ENCODE measurements around the gene SPEF1.
"Not testable (repeated sequence)": the region's sequence is repeated elsewhere in the genome, so short reads cannot be mapped to it uniquely, and the experiment has no call there.

SPEF1 gene

GRCh38 chr20:3781153-3781910, at the start of gene SPEF1:
Gene SPEF1, minus strand, starts transcription at chr20:3781448. Its CDS starts 161 bp downstream, at chr20:3781287.
- DNase-seq: peak; percentile 85 to 93

- DNase-seq: not testable (repeated sequence)
Observed at GRCh38 chr20:3829891-3830290, 48.6 kb upstream of the SPEF1 start.

- no peak for DNase-seq
Observed at GRCh38 chr20:3828798-3829197, 47.5 kb upstream of the SPEF1 start.

- no peak for DNase-seq
Observed at GRCh38 chr20:3826420-3826819, 45.2 kb upstream of the SPEF1 start.

GRCh38 chr20:3825526-3825925, 44.3 kb upstream of the SPEF1 start:
- DNase-seq: no peak

GRCh38 chr20:3823881-3824280, 42.6 kb upstream of the SPEF1 start:
- DNase-seq: no peak

- no peak for DNase-seq
Observed at GRCh38 chr20:3821996-3822395, 40.7 kb upstream of the SPEF1 start.

GRCh38 chr20:3820901-3821727, 39.9 kb upstream of the SPEF1 start:
- DNase-seq: no peak

GRCh38 chr20:3820048-3820900, 39.0 kb upstream of the SPEF1 start, which contains the start of gene AP5S1:
Gene AP5S1, plus strand, starts transcription at chr20:3820547. Its CDS starts 1,571 bp downstream, at chr20:3822118.
- peak; percentile 93 to 96 for DNase-seq

- DNase-seq: no peak
Observed at GRCh38 chr20:3819411-3820047, 38.3 kb upstream of the SPEF1 start.

GRCh38 chr20:3818155-3819151, 37.2 kb upstream of the SPEF1 start:
- DNase-seq: peak; percentile 23 to 65

GRCh38 chr20:3815703-3816315, 34.6 kb upstream of the SPEF1 start:
- no peak for DNase-seq

GRCh38 chr20:3814928-3815495, 33.8 kb upstream of the SPEF1 start:
- DNase-seq: no peak

- DNase-seq: no peak
Observed at GRCh38 chr20:3813848-3814581, 32.8 kb upstream of the SPEF1 start.

GRCh38 chr20:3812975-3813847, 32.0 kb upstream of the SPEF1 start:
- DNase-seq: no peak

GRCh38 chr20:3812259-3812681, 31.0 kb upstream of the SPEF1 start:
- DNase-seq: no peak

GRCh38 chr20:3811467-3812258, 30.4 kb upstream of the SPEF1 start:
- peak; percentile 95 to 99 for DNase-seq

GRCh38 chr20:3808544-3808943, 27.3 kb upstream of the SPEF1 start:
- no peak for DNase-seq
